Right renal pelvis (tissue), 4 donors: ENCODE data around the gene FOXR1. TPM values are rescaled to one million over a fixed set of nuclear protein-coding genes. Genes with fewer than 3 reads are reported as not detected.
A peak's percentile ranks its signal among the peaks of the same experiment; 100 is the strongest.
"Not testable (repeated sequence)": the region's sequence is repeated elsewhere in the genome, so short reads cannot be mapped to it uniquely, and the experiment has no call there.

Experiments
- DNase-seq, 4 donors: peaks; one replicate each; pipeline ENCODE4 v3.0.0-alpha.2; 2013; ENCODE audit warnings: low read depth in 4 of 4, low spot score in 3 of 4, missing footprints in 1 of 4
- polyA plus RNA-seq, 4 donors: library from polyadenylated mRNA; unstranded; fragments of 120-200 nt; gene quantifications; one replicate each; pipeline ENCODE4 v1.2.1, GENCODE V29; 2013; ENCODE audit not compliant: insufficient read length in 4 of 4

Gene FOXR1
- polyA plus RNA-seq, 4 donors: 0.05 TPM; not detected in 3

- no peak for DNase-seq
These were observed 31.5 kb upstream of the FOXR1 start for GRCh38 chr11:118939953-118940598.

GRCh38 chr11:118947091-118947490 is 24.5 kb upstream of the FOXR1 start:
- DNase-seq: no peak

GRCh38 chr11:118948000-118948399 is 23.6 kb upstream of the FOXR1 start:
- no peak for DNase-seq

- DNase-seq: no peak
These were observed 18.3 kb upstream of the FOXR1 start for GRCh38 chr11:118953265-118953664.

- not testable (repeated sequence) for DNase-seq
These were observed 17.6 kb upstream of the FOXR1 start for GRCh38 chr11:118953976-118954375.

- peak; percentile 50 to 71 (median 62) for DNase-seq
These were observed 15.3 kb upstream of the FOXR1 start, which contains the start of gene UPK2 for GRCh38 chr11:118956094-118956846. TSS of gene UPK2 (plus strand) at chr11:118956298. CDS start at chr11:118956351, 53 bp downstream.

- DNase-seq: no peak
These were observed 14.6 kb upstream of the FOXR1 start for GRCh38 chr11:118956847-118957469.

- DNase-seq: no peak
These were observed 14.0 kb upstream of the FOXR1 start for GRCh38 chr11:118957549-118957948.

GRCh38 chr11:118957968-118958367 is 13.6 kb upstream of the FOXR1 start:
- DNase-seq: no peak

- DNase-seq: no peak
These were observed 13.0 kb upstream of the FOXR1 start for GRCh38 chr11:118958577-118958976.

- no peak for DNase-seq
These were observed 10.4 kb upstream of the FOXR1 start for GRCh38 chr11:118961189-118961588.

- no peak for DNase-seq
These were observed 10.0 kb upstream of the FOXR1 start for GRCh38 chr11:118961591-118961990.

GRCh38 chr11:118969508-118969907 is 2.1 kb upstream of the FOXR1 start:
- not testable (repeated sequence) for DNase-seq

- DNase-seq: no peak
These were observed 2.4 kb downstream of the FOXR1 start for GRCh38 chr11:118973985-118974384.

GRCh38 chr11:118975771-118976709 is 4.5 kb downstream of the FOXR1 start:
- DNase-seq: no peak

GRCh38 chr11:118979434-118979833 is 7.9 kb downstream of the FOXR1 start:
- no peak for DNase-seq

- peak in 1 of 4 donors; percentile 18 for DNase-seq
These were observed 8.8 kb downstream of the FOXR1 start for GRCh38 chr11:118980191-118980881.

- DNase-seq: not testable (repeated sequence)
These were observed 12.8 kb downstream of the FOXR1 start for GRCh38 chr11:118984337-118984736.

- no peak for DNase-seq
These were observed 13.3 kb downstream of the FOXR1 start for GRCh38 chr11:118984825-118985224.

GRCh38 chr11:118988280-118988679 is 16.7 kb downstream of the FOXR1 start:
- DNase-seq: no peak
